HG02759 (cell line): Measurements from ENCODE around the gene CAMKK1.

ENCODE experiments used
- ATAC-seq: cut with Tn5 transposase; IDR thresholded peaks from one replicate; pipeline ENCODE4 v1.9.1; 2021; ENCODE audit warnings: mild to moderate bottlenecking, moderate library complexity; ENCODE audit not compliant: unreplicated experiment

CAMKK1 gene

GRCh38 chr17:3815122-3815521 lies 77.7 kb downstream of the CAMKK1 start:
- ATAC-seq: no peak

GRCh38 chr17:3814361-3814760 lies 78.5 kb downstream of the CAMKK1 start:
- no peak for ATAC-seq

- no peak for ATAC-seq
Measured at GRCh38 chr17:3813171-3813570, 79.7 kb downstream of the CAMKK1 start.

- ATAC-seq: no peak
Measured at GRCh38 chr17:3812771-3813170, 80.1 kb downstream of the CAMKK1 start.

GRCh38 chr17:3812284-3812683 lies 80.6 kb downstream of the CAMKK1 start:
- ATAC-seq: no peak
